DND-41 (cell line): Measurements from ENCODE around the gene WDR7.

Experiments used
- ATAC-seq: fragments of 200-7000 bp; cut with Tn5 transposase; 3 replicates; pipeline ENCODE4 v1.9.1; 2021; ENCODE audit warnings: low read depth; ENCODE audit not compliant: insufficient read depth
- DNase-seq: peaks from one replicate; pipeline ENCODE4 v3.0.0-alpha.2; 2020
- H2AFZ ChIP-seq: 2 replicates; pipeline ENCODE4 v1.6.0; 2012; ENCODE audit warnings: low read depth, low read length
- H3K27ac ChIP-seq: 2 replicates; pipeline ENCODE4 v1.5.1; 2012; ENCODE audit warnings: low read length, inconsistent platforms
- H3K27me3 ChIP-seq: fragments of 200-600 bp; sonication (generic); 2 replicates; pipeline ENCODE4 v1.6.0; 2012; ENCODE audit warnings: low read length, mild to moderate bottlenecking, inconsistent platforms; ENCODE audit not compliant: insufficient read depth, poor library complexity
- H3K36me3 ChIP-seq: 2 replicates; pipeline ENCODE4 v1.5.1; 2012; ENCODE audit warnings: low read length, inconsistent platforms; ENCODE audit not compliant: insufficient read depth
- H3K4me1 ChIP-seq: 2 replicates; pipeline ENCODE4 v1.5.1; 2012; ENCODE audit warnings: mild to moderate bottlenecking, low read length; ENCODE audit not compliant: insufficient read depth
- H3K4me2 ChIP-seq: 2 replicates; pipeline ENCODE4 v1.6.0; 2012; ENCODE audit warnings: mild to moderate bottlenecking, moderate library complexity, low read length, inconsistent platforms; ENCODE audit not compliant: insufficient read depth
- H3K4me3 ChIP-seq, 2 experiments: fragments of 200-600 bp in 1 of 2; shearing (Covaris generic) in 1 of 2; 2 replicates each; pipeline ENCODE4 v1.5.1; 2012 to 2016; ENCODE audit warnings: inconsistent platforms in 2 of 2, low read length in 2 of 2, mild to moderate bottlenecking in 2 of 2, low read depth in 1 of 2, moderate library complexity in 1 of 2
- H3K79me2 ChIP-seq: 2 replicates; pipeline ENCODE4 v1.6.0; 2012; ENCODE audit warnings: low read length, inconsistent platforms; ENCODE audit not compliant: insufficient read depth
- H3K9ac ChIP-seq: 2 replicates; pipeline ENCODE4 v1.6.0; 2012; ENCODE audit warnings: low read depth, mild to moderate bottlenecking, inconsistent platforms, low read length, moderate library complexity
- H3K9me3 ChIP-seq: 2 replicates; pipeline ENCODE4 v1.5.1; 2012; ENCODE audit warnings: low read length, moderate library complexity, mild to moderate bottlenecking, inconsistent platforms; ENCODE audit not compliant: insufficient read depth, severe bottlenecking
- H4K20me1 ChIP-seq: 2 replicates; pipeline ENCODE4 v1.6.0; 2012; ENCODE audit warnings: low read length; ENCODE audit not compliant: insufficient read depth
- EZH2 ChIP-seq: IDR thresholded peaks from 3 replicates; pipeline ENCODE4 v1.6.1; 2012; ENCODE audit warnings: borderline replicate concordance, low read depth, mild to moderate bottlenecking, moderate library complexity, low read length, inconsistent platforms; ENCODE audit not compliant: severe bottlenecking
- TF ChIP-seq, protein P1 (sequence below): IDR thresholded peaks from 2 replicates; pipeline ENCODE4 v1.5.1; 2012; ENCODE audit warnings: borderline replicate concordance, low read length, moderate library complexity, mild to moderate bottlenecking; ENCODE audit not compliant: poor library complexity, severe bottlenecking; ENCODE audit errors: extremely low read depth

Gene WDR7

DNA sequence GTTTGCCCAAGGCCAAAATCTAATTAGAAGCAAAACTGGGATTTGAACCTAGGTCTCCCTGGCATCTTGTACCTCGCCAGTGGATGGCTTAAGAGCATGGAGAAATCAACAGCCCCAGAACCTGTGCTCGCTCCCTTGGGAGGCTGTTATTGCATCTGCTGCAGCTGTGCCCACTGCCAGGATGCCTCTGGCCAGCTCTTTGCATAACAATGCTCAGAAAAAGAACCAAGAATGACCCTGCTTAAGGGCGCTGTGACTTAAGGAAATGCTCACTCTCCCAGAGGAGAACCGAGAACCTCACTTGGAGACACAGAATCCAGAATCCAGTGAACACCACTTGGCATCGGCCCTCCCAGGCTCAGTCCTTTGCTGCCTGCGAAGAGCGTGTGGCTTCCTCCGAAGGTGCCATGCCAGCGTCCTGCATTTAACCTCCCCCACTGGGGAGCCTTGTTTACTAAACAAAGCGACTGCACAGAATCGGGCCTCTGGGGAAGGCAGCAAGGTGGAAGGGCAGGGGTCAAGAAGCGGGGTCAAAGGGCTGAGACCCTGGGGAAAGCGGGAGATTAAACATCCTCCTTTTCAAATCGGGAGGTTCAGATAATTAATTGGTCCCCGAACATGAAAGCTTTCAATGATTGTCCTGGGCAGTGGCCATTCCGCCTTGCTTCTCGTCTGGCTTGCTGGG is 424.7 kb downstream of the WDR7 start:
- TF ChIP-seq, protein P1, sequence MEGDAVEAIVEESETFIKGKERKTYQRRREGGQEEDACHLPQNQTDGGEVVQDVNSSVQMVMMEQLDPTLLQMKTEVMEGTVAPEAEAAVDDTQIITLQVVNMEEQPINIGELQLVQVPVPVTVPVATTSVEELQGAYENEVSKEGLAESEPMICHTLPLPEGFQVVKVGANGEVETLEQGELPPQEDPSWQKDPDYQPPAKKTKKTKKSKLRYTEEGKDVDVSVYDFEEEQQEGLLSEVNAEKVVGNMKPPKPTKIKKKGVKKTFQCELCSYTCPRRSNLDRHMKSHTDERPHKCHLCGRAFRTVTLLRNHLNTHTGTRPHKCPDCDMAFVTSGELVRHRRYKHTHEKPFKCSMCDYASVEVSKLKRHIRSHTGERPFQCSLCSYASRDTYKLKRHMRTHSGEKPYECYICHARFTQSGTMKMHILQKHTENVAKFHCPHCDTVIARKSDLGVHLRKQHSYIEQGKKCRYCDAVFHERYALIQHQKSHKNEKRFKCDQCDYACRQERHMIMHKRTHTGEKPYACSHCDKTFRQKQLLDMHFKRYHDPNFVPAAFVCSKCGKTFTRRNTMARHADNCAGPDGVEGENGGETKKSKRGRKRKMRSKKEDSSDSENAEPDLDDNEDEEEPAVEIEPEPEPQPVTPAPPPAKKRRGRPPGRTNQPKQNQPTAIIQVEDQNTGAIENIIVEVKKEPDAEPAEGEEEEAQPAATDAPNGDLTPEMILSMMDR = no peak
- TF ChIP-seq EZH2 = no peak
- ATAC-seq (no peak), DNase-seq (no peak)
- Histone ChIP-seq H3K79me2 (no peaks in the 10 kb centered on the region), H4K20me1 (peaks cover 20% of the 10 kb centered on the region), H2AFZ (no peak overlapping the region), H3K27me3 (peaks cover 14% of the 10 kb centered on the region), H3K36me3 (no peaks in the 10 kb centered on the region), H3K27ac (no peak overlapping the region), H3K9me3 (no peaks in the 10 kb centered on the region), H3K4me1 (peaks cover 25% of the 10 kb centered on the region), H3K4me2 (no peak overlapping the region), H3K9ac (no peak overlapping the region), H3K4me3 (no peak overlapping the region)

DNA sequence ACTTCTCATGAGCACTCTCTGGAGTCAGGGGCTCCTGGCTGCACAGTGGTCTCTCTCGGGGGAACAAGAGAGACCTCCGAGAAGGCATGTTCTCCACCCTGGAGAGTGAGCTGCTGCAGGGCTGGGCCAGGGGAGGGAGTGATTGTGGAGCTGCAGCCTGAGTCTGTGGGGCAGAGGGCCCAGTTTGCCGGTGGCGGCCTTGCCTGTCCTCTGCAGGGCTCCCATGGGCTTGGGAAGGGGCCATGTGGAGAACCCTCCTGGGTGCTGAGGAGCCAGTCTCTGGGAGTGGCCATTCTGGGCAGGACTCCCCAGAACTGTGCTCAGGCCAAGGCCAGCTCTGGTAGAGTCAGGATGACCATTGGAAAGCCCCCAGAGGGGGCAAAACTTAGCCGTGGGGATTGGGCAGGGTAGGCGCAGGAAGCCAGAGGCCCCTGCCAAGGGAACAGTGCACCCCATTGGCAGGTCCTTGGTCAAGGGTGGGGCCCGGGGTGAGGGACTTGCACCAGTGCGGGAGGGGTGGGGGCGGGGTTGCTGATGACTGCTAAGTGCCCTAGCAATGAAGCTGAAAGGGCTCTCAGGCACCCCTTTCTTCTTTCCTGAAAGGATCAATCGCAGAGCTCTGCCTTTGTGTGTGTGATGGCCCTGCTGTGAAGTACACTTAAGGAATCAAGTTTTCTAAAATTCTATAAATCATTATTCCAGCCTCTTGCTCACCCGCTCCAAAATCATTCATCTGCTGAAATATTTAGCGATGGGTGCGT is 426.0 kb downstream of the WDR7 start:
- Histone ChIP-seq H3K27ac (no peak overlapping the region), H3K9me3 (no peaks in the 10 kb centered on the region), H2AFZ (no peak overlapping the region), H3K9ac (no peak overlapping the region), H3K4me3 (no peak overlapping the region), H3K27me3 (peaks cover 16% of the 10 kb centered on the region), H3K79me2 (no peaks in the 10 kb centered on the region), H3K4me1 (peaks cover 25% of the 10 kb centered on the region), H3K4me2 (no peak overlapping the region), H3K36me3 (no peaks in the 10 kb centered on the region), H4K20me1 (peaks cover 20% of the 10 kb centered on the region)
- DNase-seq = no peak
- TF ChIP-seq, protein P1 = no peak
- TF ChIP-seq EZH2 = no peak
- no peak for ATAC-seq

DNA sequence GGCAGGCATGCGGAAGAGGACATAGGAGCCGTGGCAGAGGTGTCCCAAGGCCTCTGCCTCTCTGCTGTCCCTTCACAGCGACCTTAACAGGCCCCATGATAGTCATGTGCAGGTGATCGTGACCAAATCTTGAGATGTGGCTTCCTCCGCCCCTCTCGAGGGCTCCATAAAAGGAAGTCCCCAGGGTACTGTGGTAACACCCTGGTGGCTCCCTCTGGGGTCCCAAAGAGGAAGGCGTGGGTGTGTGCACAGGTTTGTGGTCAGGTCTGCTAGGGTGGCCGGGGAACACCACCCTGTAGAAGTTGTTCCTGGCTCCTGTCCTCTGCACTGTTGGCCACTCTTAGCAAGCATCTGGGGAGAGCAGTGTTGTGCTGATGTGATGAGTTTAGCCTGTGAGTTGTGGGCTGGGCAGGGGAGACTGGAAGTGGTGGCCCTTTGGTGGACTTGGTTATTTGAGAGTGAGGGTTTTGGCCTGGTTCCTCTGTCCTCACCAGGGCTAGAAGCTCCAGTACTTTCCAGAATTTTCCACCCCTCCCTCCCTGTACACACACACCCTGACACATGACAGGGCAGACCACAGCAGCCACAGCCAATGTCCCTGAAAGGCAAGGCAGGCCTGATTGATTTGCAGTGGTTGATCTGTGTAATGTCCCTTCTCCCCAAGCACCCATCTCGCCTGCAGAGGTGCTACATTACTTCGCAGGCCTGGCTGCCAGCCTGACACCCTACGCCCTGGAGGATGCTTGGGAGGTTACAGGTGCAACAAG is 426.8 kb downstream of the WDR7 start:
- Histone ChIP-seq H3K27me3 (peaks cover 22% of the 10 kb centered on the region), H3K4me2 (no peak overlapping the region)
- peak; percentile 88 for ATAC-seq

More for the DNA sequence above, 426.8 kb downstream of the WDR7 start:
- Histone ChIP-seq H2AFZ (no peak overlapping the region), H4K20me1 (peaks cover 20% of the 10 kb centered on the region), H3K27ac (no peak overlapping the region), H3K79me2 (no peaks in the 10 kb centered on the region), H3K4me3 (no peak overlapping the region), H3K4me1 (peaks cover 25% of the 10 kb centered on the region), H3K9me3 (no peaks in the 10 kb centered on the region), H3K9ac (no peak overlapping the region), H3K36me3 (no peaks in the 10 kb centered on the region)
- DNase-seq = peak; percentile 68
- no peak for TF ChIP-seq EZH2
- TF ChIP-seq, protein P1 = peak; percentile 5
